Measurements from ENCODE around the gene MYL7.
A peak's percentile ranks its signal among the peaks of the same experiment; 100 is the strongest.

MYL7 gene

DNA sequence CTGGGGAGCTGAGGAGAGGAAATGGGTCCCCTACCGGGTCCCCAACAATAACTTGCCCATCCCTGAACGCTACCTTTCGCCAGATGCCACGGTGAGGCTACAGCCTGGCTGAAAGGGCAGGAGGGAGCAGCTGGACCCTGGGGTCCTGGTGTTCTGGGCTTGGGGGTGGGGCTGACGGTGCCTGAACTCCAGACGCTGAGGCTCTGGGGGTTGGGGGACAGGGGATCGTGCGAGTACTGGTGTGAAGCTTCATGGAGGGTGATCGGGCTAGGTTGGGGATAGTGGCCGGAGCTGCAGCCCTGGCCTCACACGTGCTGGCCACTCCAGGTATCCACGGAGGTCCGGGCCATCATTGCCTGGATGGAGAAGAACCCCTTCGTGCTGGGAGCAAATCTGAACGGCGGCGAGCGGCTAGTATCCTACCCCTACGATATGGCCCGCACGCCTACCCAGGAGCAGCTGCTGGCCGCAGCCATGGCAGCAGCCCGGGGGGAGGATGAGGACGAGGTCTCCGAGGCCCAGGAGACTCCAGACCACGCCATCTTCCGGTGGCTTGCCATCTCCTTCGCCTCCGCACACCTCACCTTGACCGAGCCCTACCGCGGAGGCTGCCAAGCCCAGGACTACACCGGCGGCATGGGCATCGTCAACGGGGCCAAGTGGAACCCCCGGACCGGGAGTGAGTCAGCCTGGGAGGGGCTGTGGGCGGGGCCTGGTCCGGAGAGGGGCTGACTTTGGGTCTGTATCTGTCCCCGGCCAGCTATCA, 28.7 kb downstream of the MYL7 start:
- ATAC-seq (no peak), DNase-seq (no peak)

DNA sequence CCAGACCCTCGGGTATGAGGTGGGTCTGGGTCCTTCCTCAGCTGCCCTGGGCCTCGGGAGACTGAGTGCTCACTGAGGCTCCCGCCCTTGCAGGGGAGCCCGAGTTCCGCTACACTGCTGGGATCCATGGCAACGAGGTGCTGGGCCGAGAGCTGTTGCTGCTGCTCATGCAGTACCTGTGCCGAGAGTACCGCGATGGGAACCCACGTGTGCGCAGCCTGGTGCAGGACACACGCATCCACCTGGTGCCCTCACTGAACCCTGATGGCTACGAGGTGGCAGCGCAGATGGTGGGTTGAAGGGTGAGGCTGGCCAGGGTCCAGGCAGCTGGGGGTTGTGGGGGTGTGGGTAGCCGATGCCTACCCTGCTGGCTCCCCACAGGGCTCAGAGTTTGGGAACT, 29.4 kb downstream of the MYL7 start:
- no peak for ATAC-seq
- DNase-seq: no peak

- no peak for ATAC-seq
- DNase-seq: no peak
Measured at GRCh38 chr7:44110719-44111635, 30.2 kb downstream of the MYL7 start.

GRCh38 chr7:44109991-44110390, 31.1 kb downstream of the MYL7 start:
- no peak for DNase-seq
- ATAC-seq: no peak

DNA sequence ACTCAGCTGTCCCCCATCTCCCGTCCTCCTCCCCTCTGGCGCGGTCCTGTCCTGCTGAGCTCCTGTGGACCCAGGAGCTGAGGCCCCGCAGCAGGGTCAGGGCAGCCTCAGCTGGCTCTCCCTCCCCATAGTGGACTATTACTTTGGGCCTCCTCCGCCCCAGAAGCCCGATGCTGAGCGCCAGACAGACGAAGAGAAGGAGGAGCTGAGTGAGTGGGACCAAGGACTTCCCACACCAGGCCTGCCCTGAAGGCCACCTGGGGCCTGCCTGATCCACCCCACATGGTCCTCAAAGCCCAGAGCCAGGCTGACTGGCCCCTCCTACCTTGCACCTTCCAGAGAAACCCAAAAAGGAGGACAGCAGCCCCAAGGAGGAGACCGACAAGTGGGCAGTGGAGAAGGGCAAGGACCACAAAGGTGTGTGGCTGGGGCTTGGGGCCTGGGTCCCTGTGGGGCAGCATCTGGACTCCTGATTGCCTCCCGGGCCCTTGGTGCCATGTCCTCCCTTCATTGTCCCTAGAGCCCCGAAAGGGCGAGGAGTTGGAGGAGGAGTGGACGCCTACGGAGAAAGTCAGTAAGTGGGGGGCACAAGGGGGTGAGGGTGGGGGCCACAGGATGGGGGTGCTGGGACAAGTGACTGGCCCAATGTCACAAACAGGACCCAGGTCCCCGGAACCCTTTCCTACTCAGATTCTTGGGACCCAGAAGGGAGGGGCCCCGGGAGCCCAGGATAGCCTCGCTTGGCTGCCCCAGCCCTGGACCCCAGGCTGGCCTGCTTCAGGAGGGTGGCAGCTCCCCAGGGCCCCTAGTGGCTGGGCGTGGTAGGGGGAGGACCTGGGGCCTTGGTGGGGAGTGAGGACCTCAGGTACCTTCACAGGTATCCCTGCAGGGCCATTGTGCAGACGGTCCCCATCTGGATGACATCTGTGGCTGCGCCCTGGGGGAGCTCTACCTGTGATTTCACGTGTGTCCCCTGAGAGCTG, 32.1 kb downstream of the MYL7 start:
- no peak for ATAC-seq

GRCh38 chr7:44107961-44108767, 33.0 kb downstream of the MYL7 start:
- ATAC-seq (no peak), DNase-seq (no peak)

More for the DNA sequence above, 32.1 kb downstream of the MYL7 start:
- no peak for DNase-seq

- no peak for ATAC-seq
- no peak for DNase-seq
Measured at GRCh38 chr7:44107116-44107960, 33.8 kb downstream of the MYL7 start.

- no peak for ATAC-seq
Measured at GRCh38 chr7:44106311-44107065, 34.6 kb downstream of the MYL7 start.

GRCh38 chr7:44105832-44106231, 35.3 kb downstream of the MYL7 start:
- DNase-seq (no peak), ATAC-seq (no peak)

More at GRCh38 chr7:44106311-44107065, 34.6 kb downstream of the MYL7 start:
- DNase-seq: no peak

DNA sequence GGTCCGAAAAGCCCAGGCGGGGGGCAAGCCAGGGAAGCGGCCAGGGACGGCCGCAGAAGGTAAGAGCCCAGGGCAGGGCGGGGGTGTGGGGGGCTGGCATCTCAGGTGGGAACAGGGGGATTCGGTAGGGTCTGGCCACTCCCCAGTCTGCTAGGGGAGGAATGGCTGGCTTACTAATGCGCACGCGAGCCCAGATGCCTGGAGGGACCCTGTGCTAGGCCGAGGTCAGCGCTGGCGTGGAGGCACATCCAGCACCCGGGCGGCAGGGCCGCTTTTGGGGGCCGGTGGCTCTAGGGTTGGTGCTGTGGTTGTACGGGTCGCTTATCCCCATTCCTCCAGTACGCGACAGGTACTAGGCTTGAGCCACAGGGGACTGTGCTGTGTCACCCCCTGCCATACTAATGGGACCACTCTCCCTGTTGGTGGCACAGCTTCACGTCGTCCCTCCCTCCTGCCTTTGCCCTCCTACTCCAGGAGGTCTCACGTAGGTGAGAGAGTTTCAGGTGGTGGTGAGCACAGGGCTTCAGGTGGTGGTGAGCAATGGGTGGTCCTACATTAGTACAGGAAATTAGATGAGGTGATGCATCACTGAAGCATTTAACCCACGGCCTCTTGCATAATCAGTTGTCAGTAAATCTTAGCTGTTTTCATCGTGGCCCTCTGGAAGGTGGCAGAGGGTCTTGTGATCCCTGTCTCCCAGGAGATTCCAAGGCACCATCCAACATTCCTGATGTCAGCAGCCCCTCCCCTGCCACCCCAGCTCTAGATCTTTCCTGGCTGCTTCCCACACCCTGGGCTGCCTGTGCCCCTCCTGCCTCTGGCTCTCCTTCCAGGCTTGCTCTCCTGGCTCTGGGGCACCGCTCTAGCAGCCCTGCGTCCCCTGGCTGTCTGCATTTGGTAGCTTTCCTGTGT, 36.0 kb downstream of the MYL7 start:
- DNase-seq (peak; percentile 31), ATAC-seq (peak; percentile 20)

DNA sequence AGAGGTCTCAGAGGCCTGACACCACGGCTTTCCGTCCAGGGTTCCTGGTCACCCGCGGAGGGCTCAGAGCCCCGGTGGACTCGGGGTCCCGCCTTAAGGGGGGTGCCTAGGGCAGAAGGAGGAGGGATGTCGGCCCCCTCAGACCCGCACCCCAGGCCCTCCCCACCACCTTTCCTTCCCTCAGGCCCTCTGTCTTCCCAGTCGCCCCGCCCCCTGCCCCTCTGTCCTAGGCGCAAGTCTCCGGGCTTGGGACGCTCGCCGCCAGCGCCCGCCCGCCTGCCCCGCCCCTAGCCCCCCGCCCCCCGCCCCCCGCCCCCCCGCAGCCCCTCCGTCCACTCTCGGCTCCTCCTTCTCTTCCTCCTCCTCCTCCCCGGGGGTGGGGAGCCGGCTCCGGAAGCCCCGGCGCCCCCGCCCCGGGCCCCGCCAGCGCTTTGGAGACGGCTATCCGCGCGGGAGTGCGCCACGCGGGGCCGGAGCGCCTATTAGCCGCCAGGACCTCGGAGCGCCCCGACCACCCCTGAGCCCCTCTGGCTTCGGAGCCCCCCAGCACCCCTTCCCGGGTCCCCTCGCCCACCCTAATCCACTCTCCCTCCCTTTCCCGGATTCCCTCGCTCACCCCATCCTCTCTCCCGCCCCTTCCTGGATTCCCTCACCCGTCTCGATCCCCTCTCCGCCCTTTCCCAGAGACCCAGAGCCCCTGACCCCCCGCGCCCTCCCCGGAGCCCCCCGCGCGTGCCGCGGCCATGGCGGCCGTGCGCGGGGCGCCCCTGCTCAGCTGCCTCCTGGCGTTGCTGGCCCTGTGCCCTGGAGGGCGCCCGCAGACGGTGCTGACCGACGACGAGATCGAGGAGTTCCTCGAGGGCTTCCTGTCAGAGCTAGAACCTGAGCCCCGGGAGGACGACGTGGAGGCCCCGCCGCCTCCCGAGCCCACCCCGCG, 36.9 kb downstream of the MYL7 start, which contains the start of gene AEBP1:
Gene AEBP1, plus strand, starts transcription at position 423 of the 937 bp plus-strand sequence. Its CDS starts 321 bp downstream, at position 744.
- peak; percentile 47 for ATAC-seq
- peak; percentile 50 for DNase-seq

DNA sequence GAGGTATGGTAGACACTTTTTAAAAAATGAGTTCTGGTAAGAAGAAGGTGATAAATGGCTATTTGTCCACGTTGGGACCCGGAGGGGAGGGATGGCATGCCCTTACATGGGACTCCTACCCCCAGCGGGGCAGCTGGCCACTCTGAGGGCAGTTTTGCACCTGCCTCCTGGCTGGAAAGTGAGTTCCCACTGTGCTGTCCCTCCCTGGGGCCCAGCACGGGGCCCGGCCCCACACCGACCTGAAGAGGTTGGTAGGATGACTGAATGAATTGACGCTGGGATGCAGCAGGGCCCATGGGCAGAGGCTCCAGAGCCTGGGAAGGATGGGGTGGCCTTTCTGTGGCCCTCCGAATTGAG, 37.6 kb downstream of the MYL7 start:
- ATAC-seq: no peak
- no peak for DNase-seq

DNA sequence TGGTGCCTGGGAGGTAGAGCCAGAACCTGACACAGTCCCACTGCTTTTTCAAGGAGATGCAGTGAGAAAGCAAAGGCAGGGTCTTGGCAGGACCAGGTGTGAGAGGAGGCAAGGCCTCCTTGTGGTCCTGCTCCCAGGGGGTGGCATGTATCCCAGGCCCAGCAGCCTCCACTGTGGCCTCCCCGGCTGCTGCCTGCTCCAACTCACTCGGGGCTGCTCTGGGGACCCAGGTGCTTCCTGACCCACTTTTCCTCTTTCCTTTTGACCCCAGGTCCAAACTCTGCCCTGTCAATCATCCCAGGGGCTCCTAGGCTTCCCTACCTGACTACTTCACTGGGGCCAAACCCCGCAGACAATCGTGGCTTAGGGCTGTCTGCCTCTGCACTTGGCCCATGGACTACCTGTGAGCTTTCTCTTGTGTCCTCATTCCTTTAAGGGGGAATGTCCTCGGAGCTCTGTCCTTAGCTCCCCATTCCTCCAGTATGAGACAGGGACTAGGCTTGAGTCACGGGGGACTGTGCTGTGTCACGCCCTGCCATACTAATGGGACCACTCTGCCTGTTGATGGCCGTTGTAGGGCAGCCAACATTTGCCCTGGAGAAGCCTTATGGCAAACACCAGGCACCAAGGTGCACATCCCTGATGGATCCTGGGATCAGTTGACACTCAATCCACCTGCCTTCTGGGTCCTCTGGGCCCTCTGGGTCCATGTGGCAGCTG, 38.1 kb downstream of the MYL7 start:
- ATAC-seq (no peak), DNase-seq (no peak)

- DNase-seq (no peak), ATAC-seq (no peak)
Measured at GRCh38 chr7:44101966-44102845, 38.9 kb downstream of the MYL7 start.

- DNase-seq: no peak
Measured at GRCh38 chr7:44101303-44101965, 39.7 kb downstream of the MYL7 start.

More at GRCh38 chr7:44101303-44101965, 39.7 kb downstream of the MYL7 start:
- no peak for ATAC-seq
